Nucleus accumbens (tissue), 56 donors: Measurements from ENCODE around the gene PXMP2.

Experiments used
- DNase-seq, 56 donors: peaks; one replicate each; lab custom pipeline; 2025; lab: John Stamatoyannopoulos, UW

The PXMP2 gene

GRCh38 chr12:132719141-132719953 lies 32.0 kb downstream of the PXMP2 start:
- DNase-seq: no peak

GRCh38 chr12:132719954-132720324 lies 32.6 kb downstream of the PXMP2 start:
- no peak for DNase-seq

GRCh38 chr12:132720606-132721345 lies 33.4 kb downstream of the PXMP2 start:
- DNase-seq: no peak

- DNase-seq: no peak
Observed at GRCh38 chr12:132723015-132723763, 35.8 kb downstream of the PXMP2 start.

- DNase-seq: no peak
Observed at GRCh38 chr12:132723764-132724140, 36.4 kb downstream of the PXMP2 start.

GRCh38 chr12:132724506-132725241 lies 37.3 kb downstream of the PXMP2 start:
- DNase-seq: no peak

- DNase-seq: peak in 13 of 56 donors; percentile 4 to 58 (median 32)
Observed at GRCh38 chr12:132726386-132726785, 39.0 kb downstream of the PXMP2 start.

GRCh38 chr12:132727091-132727794 lies 39.9 kb downstream of the PXMP2 start:
- no peak for DNase-seq

GRCh38 chr12:132728502-132728901 lies 41.1 kb downstream of the PXMP2 start:
- DNase-seq: no peak

GRCh38 chr12:132729541-132730320 lies 42.3 kb downstream of the PXMP2 start:
- peak in 5 of 56 donors; percentile 5 to 31 (median 18) for DNase-seq

- no peak for DNase-seq
Observed at GRCh38 chr12:132730353-132730752, 43.0 kb downstream of the PXMP2 start.

GRCh38 chr12:132731574-132731973 lies 44.2 kb downstream of the PXMP2 start:
- DNase-seq: no peak

- no peak for DNase-seq
Observed at GRCh38 chr12:132734206-132734605, 46.8 kb downstream of the PXMP2 start.

- DNase-seq: no peak
Observed at GRCh38 chr12:132735496-132735895, 48.1 kb downstream of the PXMP2 start.

GRCh38 chr12:132736378-132736777 lies 49.0 kb downstream of the PXMP2 start:
- DNase-seq: no peak

- no peak for DNase-seq
Observed at GRCh38 chr12:132736913-132737312, 49.5 kb downstream of the PXMP2 start.

- no peak for DNase-seq
Observed at GRCh38 chr12:132739600-132740312, 52.4 kb downstream of the PXMP2 start.

GRCh38 chr12:132740313-132740646 lies 52.9 kb downstream of the PXMP2 start:
- DNase-seq: no peak

- no peak for DNase-seq
Observed at GRCh38 chr12:132740652-132741051, 53.3 kb downstream of the PXMP2 start.
